GM19025 (cell line): Measurements from ENCODE around the gene EBPL.

Experiments used
- ATAC-seq: cut with Tn5 transposase; IDR thresholded peaks from one replicate; pipeline ENCODE4 v1.9.1; 2021; ENCODE audit warnings: mild to moderate bottlenecking, low read depth, moderate library complexity; ENCODE audit not compliant: unreplicated experiment

The EBPL gene

DNA sequence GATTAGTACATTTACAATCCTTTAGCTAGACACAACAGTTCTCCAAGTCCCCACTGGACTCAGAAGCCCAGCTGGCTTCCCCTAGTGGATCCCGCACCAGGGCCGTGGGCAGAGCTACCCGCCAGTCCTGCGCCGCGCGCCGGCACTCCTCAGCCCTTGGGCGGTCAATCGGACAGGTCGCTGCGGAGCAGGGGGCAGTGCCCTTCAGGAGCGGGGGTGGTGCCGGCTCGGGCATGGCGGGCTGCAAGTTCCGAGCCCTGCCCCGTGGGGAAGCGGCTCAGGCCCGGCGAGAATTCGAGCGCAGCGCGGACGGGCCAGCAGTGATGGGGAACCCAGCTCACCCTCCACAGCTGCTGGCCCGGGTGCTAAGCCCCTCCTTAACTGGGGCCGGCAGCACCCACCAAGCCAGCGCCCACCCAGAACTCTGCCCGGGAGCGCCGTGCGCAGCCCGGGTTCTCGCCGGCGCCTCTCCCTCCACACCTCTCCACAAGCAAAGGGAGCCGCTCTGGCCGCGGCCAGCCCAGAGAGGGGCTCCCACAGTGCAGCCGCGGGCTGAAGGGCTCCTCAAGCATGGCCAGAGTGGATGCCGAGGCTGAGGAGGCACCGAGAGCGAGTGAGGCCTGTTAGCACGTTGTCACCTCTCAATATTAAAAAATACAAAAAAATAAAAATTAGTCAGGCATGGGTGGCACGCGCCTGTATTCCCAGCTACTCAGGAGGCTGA, 12.9 kb downstream of the EBPL start:
- ATAC-seq, result no peak

DNA sequence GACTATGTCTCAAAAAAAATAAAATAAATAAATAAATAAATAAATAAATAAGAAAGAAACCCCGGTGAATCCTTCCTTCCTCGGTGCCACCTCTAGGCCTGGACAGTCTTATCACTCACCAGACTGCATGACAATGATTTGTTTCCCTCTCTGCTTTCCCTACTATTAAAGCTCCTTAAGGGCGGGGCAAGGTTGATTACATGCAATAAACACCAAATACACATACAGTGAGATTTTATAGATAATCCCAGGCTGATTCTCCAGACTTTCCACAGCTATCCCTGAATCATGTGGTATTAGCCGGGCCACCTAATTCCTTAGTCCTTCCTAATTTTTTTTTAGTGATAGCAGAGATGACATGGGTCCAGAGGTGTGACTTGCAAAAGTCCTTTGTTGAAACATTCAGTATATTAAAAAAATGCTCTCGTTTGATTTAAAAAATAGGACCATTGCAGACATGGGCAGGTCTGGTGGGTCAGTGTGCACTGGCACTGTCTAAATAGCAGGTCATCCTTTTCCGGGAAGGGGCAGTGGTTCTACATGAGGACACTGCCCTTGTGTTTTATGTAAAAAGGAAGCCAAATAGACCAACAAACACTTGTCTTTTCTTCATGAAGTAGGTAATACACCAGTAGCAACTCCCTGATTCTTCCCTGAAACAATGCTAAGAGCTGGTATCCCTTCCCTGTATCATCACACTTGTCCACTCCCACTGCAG, 14.5 kb downstream of the EBPL start:
- ATAC-seq, result no peak

DNA sequence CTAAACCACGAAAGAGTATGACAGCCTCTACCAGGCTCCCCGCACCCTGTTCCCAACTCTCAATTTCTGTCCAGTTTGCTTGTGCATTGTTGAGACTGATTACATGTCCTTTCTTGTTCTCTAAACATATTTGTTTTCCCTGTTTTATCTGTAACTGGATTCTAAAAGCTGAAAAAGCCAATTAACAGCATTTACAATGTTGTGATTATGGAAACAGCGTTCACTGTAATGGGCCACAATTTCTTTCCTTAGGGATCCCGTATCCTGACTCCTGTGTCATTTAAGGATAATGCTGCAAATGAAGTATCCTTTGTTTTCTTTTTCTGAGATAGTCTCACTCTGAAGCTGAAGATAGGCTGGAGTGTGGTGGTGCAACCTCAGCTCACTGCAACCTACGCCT, 20.5 kb downstream of the EBPL start:
- ATAC-seq, result no peak

DNA sequence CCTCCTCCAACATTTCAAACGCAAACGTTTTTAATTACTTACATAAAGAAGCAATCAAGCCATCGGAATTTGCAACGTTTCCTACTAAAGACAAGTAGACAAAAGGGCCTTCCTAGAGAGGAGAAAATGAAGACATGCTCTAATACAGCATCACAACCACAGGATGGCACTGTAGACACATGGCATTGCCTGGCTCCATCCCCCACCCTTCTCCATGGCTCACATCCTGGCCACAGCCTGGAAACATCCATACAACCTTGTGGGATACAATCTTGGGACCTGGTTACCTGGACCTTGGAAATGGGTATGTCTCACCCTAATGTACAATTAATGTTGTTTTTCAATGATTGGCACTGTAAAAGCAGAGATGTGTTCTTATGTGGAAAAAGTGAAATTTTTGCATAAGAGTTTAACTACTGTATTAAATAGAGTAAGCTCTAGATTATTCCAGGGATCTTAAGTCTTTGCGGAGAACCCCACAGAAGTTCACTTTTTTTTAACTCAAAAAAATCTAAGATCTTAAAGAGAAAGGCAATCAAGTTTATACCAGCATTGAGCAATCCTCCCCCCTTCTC, 21.5 kb downstream of the EBPL start:
- ATAC-seq, result no peak

DNA sequence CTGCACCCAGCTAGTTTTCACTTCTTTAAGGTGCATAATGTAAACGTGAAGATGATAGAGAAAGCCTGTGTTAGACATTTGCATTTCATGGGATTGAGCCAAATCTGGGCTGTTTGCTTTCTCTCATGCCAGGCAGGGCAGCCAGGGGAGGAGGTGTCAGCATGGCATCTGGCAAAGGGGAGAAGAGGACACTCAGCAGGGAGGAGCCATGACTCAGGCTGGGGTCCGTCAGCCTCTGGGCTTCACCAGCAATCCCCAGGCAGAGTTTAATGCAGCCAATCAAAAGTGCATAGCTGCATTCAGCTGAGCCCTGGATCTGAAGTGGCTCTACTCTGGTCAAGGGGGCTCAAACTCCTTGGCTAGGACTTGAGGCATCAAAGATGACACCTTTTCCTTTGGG, 23.5 kb downstream of the EBPL start:
- no peak for ATAC-seq

DNA sequence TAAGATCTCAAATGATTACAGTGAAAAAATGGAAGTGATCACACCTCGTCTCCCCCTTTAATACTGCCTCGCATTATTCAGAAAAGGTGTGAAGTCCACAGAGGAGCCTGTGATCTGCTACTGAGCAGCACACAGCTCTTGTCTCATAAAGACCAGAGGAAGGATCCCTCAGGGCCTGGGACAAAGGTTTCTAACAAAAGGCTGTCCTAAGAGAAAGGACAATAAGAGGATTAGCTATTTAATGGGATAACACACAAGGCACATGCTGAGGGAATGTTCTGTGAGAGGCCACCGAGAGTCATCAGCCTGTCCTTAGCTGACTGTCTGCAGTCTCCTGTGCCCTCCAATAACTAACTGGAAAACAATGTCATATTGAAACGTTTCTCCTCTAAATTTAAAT, 26.7 kb downstream of the EBPL start:
- no peak for ATAC-seq

DNA sequence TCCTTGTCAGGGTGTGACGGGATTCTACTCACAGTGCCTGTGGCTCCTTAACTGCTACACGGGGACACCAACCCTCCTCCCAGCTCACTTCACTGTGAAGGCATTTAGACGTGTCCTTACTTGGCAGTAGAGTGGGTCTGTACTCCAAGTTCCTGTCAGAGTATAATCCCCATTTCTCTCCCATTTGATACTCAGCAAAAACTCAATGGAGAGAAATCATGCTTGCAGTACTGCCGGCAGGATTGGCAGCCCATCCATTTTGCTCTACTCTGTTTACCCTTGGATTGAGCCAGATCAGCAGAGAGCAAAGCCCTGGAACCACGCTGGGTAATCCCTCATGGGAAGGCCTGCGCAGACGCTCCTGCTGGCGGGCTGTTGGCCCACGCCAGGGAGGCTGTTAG, 34.0 kb downstream of the EBPL start:
- no peak for ATAC-seq

DNA sequence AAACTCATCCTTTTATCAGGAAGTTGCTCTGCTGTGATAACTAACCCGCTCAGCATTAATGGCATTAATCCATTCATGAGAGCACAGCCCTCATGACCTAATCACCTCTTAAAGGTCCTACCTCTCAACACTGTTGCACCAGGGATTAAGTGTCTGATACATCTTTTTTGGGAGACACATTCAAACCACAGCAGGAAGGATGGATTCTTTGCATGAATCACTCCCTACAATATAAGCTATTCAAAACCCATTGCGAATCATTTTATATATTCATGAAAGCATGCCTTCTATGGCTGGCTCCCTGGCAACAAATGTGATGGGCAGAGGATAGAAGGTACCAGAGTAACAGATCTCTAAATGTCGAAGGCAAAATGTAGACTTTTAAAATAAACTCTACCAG, 35.4 kb downstream of the EBPL start:
- no peak for ATAC-seq

DNA sequence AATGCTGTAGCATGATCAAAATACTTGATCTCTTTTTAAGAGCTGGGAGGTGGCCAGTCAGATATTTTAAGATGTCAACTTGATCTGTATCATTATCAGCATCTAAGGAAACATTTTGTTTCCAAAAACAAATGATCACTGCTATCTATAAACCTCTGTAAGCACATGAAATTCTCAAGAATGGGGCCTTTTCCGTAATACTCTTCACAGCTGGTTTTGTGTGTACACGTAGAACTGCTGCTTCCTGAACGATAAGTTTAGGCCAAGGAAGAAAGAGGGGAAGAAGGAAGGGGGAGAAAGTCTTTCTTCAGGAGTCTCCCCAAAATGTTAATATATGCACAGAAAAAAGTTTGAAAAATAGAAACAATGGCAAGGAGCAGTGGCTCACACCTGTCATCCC, 37.3 kb downstream of the EBPL start:
- ATAC-seq, result no peak

DNA sequence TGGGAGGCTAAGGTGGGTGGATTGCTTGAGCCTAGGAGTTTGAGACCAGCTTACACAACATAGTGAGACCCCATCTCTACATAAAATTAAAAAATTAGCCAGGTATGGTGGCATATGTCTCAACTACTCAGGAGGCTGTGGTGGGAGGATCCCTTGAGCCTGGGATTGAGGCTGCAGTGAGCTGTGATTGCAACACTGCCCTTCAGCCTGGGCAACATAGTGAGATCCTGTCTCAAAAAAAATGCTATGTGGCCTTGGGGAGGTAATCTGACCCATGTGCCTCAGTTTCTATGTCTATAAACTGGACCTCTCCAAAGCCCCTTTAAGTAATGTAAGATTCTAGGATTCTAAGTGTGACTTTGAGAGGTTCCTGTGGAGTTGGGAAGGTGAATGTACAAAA, 37.8 kb downstream of the EBPL start:
- no peak for ATAC-seq

DNA sequence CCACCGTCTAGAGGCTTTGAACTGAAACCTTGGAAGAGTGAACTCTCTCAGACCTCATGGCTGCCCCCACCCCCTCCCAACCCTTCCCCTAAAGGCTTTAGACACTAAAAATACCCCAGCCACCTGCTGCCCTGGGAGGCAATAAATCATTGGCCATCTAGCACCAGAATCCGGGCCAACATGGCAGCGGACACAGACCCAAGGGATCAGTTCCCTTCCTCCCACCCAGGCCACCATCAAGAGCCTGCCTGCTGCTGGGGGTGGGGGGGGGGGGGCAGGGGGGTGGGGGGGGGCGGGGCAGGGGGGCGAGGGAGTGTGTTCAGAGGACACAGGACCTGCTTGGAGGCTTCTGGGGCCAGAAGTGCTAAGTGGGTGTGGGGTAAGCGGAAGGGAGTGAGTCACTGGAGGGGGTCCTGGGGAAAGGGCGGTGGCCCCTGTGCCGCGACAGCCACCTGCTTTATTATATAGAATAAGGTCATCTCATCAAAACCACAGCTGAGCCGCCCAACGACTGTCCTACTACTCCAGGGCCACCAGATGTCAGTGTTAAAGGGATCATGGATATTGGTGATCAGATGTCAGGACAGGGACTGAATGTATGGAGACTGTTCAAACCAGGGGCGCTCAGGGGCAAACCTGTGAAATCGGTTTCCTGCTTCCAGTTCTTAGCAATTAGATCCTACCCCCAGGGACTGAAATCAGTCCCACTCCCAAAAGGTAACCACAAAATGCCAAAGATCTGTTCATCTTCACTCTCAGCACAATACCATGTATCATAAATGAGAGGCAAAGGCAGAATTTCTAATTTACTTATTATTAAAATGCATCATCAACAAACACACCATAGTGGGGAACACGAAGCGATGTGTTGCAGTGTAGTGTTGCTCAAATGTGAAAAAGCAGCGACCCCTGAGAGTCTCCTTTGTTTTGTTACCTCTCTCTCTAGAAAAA, 38.7 kb downstream of the EBPL start:
- no peak for ATAC-seq

DNA sequence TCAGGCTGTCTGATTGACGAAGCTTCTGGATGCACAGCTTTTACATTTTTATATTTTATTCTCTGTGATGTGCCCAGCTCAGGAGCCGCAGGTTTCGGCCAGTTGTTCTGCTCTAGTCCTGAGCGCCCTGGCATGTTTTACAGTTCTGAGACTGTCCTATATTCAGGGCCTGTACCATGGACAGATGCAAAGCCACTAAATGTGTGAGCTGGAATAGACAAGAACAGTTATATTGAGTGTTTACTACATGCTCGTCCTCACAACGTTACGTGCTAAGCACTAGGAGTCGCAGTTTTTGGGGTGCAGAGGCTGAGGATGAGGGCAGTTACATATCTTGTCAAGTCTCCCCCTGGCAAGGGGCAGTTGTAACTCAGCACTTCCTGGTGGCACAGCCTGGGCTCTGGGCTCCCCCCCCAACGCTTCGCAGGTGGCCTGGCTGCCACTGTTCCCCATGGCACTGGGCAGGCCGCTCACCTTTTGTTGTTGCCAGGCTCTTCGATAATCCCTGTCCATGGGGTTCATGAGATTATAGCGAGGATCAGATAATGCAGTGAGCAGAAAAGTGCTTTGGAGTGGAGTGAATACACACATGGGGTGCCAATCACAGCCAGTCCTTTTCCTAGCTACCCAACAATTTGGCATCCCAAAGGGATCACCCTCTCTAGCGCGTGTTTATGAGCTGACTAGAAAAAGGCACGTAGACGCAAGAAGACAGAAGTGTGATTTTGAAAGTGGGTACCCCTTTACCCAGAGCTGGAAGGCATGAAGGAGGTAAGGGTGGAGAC, 39.5 kb downstream of the EBPL start:
- ATAC-seq, result no peak

DNA sequence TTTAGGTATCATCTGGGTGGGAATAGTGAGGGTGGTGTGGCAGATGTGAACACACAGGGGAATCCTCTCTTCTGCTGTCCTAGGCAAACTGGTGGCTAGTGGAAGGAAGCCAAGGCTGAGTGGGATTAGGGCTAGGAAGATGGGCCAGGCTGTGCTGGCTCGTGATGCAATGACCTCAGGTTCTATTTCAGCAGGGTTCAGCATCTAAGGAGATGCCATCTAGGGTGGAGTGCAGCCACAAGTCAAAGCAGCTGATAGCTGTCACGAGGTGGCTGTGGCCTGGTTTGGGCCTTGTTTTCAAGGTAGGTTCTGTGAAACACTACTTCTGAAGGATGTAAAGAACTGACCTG, 41.3 kb downstream of the EBPL start:
- ATAC-seq, result no peak

DNA sequence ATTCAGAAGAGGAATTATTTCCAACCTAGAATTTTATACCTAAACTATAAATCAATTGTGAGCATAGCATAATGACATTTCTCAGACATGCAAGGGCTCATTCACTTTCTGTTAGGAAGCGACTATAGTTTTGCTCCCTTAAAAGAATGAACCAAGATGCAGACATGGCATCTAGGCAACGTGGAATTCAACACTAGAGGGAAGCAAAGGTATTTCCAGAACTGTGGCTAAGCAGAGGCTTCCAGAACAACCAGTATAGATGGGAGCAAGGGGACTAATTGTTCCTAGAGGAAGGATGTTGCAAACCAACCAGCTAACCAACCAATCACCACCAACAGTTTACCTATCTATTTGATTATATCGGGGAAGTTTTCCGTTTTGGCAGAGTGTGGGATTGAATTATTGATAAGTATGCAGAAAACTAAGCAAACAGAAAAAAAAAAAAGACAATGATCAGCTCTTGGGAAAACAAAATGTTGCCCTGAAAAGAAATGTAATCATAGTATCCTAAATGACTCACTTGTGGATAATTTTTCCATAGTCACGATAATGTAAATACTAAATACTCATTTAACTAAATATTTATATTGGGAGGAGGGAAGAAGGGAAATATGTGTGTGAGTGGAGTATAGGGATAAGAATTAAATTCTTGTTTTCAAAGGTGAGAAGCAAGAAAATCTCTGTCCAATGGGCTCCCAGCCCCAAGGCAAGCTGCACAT, 41.9 kb downstream of the EBPL start:
- ATAC-seq, result no peak

DNA sequence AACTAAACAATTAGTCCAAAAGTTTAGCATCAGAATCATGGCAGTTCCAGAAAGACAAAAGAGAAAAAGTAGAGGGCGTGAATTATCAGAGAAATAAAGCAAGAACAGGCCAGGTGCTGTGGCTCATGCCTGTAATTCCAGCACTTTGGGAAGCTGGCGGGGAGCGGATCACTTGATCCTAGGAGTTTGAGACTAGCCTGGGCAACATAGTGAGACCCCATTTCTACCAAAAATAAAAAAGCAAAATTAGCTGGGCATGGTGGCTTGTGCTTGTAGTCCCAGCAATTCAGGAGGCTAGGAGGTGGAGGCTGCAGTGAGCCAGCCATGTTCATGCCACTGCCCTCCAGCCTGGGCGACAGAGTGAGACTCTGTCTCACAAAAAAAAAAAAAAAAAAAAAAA, 44.6 kb downstream of the EBPL start:
- no peak for ATAC-seq

DNA sequence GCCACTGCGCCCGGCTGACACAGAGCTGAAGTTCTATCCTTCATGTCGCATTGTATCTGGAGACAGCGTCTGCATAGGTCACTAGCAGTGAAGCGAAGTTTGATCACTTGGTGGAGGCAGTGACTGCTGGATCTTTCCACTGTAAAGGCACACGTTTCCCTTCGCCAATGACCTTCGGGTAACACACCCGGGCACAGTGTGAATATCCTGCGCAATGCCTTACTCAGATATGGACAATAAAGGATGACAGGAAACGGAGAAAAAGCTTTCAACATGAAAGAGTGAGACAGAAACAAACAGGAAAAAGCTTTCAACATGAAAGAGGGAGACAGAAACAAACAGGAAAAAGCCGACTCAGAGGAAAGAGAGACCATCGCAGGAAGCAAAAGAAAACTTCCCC, 45.8 kb downstream of the EBPL start:
- ATAC-seq, result no peak

DNA sequence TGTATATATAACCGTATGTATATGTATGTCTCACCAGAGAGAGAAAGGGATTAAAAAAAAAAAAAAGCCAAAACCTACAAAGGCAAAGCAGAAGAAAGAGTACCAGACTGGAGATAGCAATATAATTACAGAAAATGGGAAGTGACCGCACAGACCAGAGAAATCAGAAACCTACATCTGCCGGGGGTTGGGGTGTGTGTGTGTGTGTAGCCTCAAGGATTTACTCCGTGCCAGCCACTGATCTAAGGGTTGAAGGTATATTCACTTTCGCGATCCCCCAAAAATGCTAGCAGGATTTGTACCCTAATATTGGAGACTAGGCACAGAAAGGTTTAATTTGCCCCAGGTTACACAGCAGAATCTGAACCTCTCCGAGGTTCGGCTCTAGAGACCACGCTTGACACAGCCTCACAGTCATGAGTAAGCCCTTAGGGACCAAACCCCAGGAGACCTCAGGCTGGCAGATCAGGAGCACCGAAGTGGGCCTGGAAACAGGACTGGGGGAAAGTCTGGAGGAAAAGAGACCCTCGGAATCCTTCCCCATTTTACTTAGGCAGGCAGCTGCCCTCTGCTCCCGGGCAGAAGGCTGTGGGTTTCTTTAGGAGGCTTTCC, 48.1 kb downstream of the EBPL start:
- no peak for ATAC-seq

DNA sequence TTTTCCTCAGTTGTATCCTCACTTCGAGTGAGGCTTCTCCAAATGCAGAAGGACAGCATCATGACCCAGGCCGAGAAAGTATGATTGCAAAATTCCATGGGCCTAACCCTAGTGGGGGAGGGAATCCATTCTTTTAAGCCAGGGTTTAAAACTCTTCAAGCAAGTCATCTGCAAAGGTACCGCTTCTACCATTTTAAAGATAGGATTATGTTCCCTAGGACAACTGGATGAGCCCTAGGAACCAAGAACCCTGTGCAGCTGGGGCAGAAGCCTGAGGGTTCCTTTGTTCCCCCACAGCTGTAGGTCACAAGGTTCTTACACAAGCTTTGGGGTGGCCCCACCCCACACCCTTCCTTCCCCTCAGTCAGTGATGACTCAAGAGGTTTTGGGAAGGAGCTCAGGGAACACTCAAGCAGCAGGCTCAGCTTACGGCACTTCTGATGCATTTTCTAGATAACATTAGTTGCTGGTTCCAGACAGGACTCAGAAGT, 49.4 kb downstream of the EBPL start:
- no peak for ATAC-seq

DNA sequence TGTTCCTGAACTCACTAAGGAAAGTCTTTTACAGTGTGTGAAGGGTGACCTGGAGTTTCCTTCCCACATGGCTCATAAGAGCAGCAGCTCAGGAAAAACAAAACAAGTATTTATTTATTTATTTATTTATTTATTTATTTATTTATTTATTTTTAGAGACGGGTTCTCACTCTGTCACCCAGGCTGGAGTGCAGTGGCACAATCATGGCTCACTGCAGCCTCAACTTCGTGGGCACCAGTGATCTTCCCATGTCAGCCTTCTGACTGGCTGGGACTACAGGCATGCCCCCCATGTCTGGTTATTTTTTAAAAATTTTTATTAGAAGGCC, 52.6 kb downstream of the EBPL start:
- no peak for ATAC-seq
